SU-DHL-6 (cell line): Measurements from ENCODE around the gene MCM9.

Source experiments
- H2AFZ ChIP-seq: fragments of 200-600 bp; sonication (generic); 2 replicates; pipeline ENCODE4 v1.6.1; 2014; ENCODE audit warnings: low read depth, mild to moderate bottlenecking, moderate library complexity, mixed read lengths, antibody characterized with exemption, low read length; ENCODE audit not compliant: severe bottlenecking
- H3F3A ChIP-seq: fragments of 200-600 bp; shearing (Covaris generic); 2 replicates; pipeline ENCODE4 v1.6.0; 2016; ENCODE audit warnings: antibody characterized with exemption, mild to moderate bottlenecking; ENCODE audit not compliant: insufficient read depth
- H3K27ac ChIP-seq: fragments of 200-600 bp; sonication (generic); 2 replicates; pipeline ENCODE4 v1.5.1; 2016; ENCODE audit warnings: low read depth, mild to moderate bottlenecking, low read length, moderate library complexity, mixed read lengths
- H3K27me3 ChIP-seq: fragments of 200-600 bp; sonication (generic), shearing (Covaris generic); 2 replicates; pipeline ENCODE4 v1.6.0; 2014; ENCODE audit warnings: mild to moderate bottlenecking, low read length
- H3K36me3 ChIP-seq: fragments of 200-600 bp; sonication (generic); 2 replicates; pipeline ENCODE4 v1.6.1; 2014; ENCODE audit warnings: mild to moderate bottlenecking, low read length, mixed read lengths
- H3K4me2 ChIP-seq: fragments of 300-600, 200-600 bp; shearing (Covaris generic), sonication (generic); 2 replicates; pipeline ENCODE4 v1.6.0; 2014; ENCODE audit warnings: low read length, low read depth, mild to moderate bottlenecking; ENCODE audit not compliant: poor library complexity, severe bottlenecking
- H3K4me3 ChIP-seq: fragments of 200-600 bp; sonication (generic); 2 replicates; pipeline ENCODE4 v1.5.1; 2014; ENCODE audit warnings: antibody characterized with exemption, low read length, mild to moderate bottlenecking, mixed read lengths; ENCODE audit not compliant: insufficient read depth, poor library complexity, severe bottlenecking
- H3K79me2 ChIP-seq: fragments of 200-600 bp; sonication (generic); 2 replicates; pipeline ENCODE4 v1.6.1; 2014; ENCODE audit warnings: mild to moderate bottlenecking, low read length, moderate library complexity; ENCODE audit not compliant: insufficient read depth
- H3K9ac ChIP-seq: fragments of 200-600 bp; sonication (generic); 2 replicates; pipeline ENCODE4 v1.7.0; 2014; ENCODE audit warnings: mild to moderate bottlenecking, low read length
- H3K9me2 ChIP-seq: fragments of 200-600 bp; sonication (generic); replicated peaks from 2 replicates; pipeline ENCODE4 v1.6.1; 2014; ENCODE audit warnings: low read length; ENCODE audit not compliant: insufficient read depth
- H3K9me3 ChIP-seq: fragments of 200-600 bp; sonication (generic); 2 replicates; pipeline ENCODE4 v1.6.1; 2014; ENCODE audit warnings: low read length, mixed read lengths; ENCODE audit not compliant: insufficient read depth
- H4K20me1 ChIP-seq: fragments of 200-600 bp; sonication (generic); 2 replicates; pipeline ENCODE4 v1.6.1; 2014; ENCODE audit warnings: low read depth, mild to moderate bottlenecking, antibody characterized with exemption, low read length, moderate library complexity, mixed read lengths
- CTCF ChIP-seq: fragments of 200-600 bp; sonication (generic); IDR thresholded peaks from one replicate; pipeline ENCODE4 v1.5.1; 2017; ENCODE audit warnings: antibody characterized with exemption, mild to moderate bottlenecking, low read length, moderate library complexity; ENCODE audit not compliant: insufficient read depth, poor library complexity, severe bottlenecking
- EZH2phosphoT487 ChIP-seq: fragments of 200-600 bp; sonication (generic), shearing (Covaris generic); conservative IDR thresholded peaks from 2 replicates; pipeline ENCODE4 v1.6.1; 2018; ENCODE audit warnings: mild to moderate bottlenecking, antibody characterized with exemption, low read length, moderate library complexity, mixed read lengths

The MCM9 gene

DNA sequence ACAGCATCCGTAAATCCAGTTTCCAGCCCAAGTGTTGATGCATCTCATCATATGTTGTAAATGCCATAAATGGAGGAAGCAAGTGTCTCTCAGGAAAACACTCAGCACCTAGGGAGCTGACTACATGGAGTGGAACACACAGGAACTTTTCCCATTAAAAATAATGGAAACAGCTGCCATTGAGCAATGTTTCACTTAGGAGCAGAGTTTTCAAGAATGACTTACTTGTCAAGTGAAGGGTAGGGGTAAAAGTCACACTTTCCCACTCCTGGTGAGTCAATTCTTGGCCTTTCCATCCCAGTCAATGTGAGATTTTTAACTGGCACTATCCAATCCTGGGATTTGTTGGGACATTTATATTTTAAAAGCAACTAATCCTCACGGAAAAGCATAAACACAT, 160.4 kb downstream of the MCM9 start:
- Histone ChIP-seq H3K27me3 (no peaks in the 10 kb centered on the region), H3K9me2 (no peaks in the 10 kb centered on the region), H3K36me3 (no peaks in the 10 kb centered on the region), H3K4me2 (no peak overlapping the region), H3K4me3 (no peak overlapping the region), H3F3A (no peaks in the 10 kb centered on the region), H3K27ac (no peak overlapping the region), H2AFZ (no peak overlapping the region), H3K79me2 (no peaks in the 10 kb centered on the region), H3K9ac (no peak overlapping the region), H3K9me3 (no peaks in the 10 kb centered on the region), H4K20me1 (no peaks in the 10 kb centered on the region)
- TF ChIP-seq CTCF, result no peak
- no peak for TF ChIP-seq EZH2phosphoT487

- H3K4me2 ChIP-seq, result no peak overlapping the region
- H3K9ac ChIP-seq, result no peak overlapping the region
- H3K9me2 ChIP-seq, result no peaks in the 10 kb centered on the region
- H3K27ac ChIP-seq, result no peak overlapping the region
- no peaks in the 10 kb centered on the region for H3K36me3 ChIP-seq
- no peaks in the 10 kb centered on the region for H3K79me2 ChIP-seq
- no peak for TF ChIP-seq EZH2phosphoT487
- TF ChIP-seq CTCF, result no peak
- no peak overlapping the region for H2AFZ ChIP-seq
- no peaks in the 10 kb centered on the region for H3K9me3 ChIP-seq
- no peaks in the 10 kb centered on the region for H4K20me1 ChIP-seq
- no peaks in the 10 kb centered on the region for H3K27me3 ChIP-seq
- no peaks in the 10 kb centered on the region for H3F3A ChIP-seq
- no peak overlapping the region for H3K4me3 ChIP-seq
Measured at GRCh38 chr6:118772886-118773285, 162.1 kb downstream of the MCM9 start.

DNA sequence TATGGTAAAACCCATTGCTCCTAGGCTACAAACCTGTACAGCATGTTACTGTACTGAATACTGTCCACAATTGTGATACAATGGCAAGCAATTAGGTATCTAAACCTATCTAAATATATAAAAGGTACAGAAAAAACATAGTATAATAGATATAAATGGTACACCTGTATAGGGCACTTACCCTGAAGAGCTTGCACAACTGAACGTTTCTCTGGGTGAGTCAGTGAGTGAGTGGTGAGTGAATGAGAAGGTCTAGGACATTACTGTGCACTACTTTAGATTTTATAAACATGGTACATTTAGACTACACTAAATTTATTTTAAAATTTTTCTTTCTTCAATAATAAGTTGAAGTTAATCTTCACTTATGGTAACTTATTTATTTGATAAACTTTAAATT, 163.7 kb downstream of the MCM9 start:
- H3K36me3 ChIP-seq, result no peaks in the 10 kb centered on the region
- H3K9me2 ChIP-seq, result no peaks in the 10 kb centered on the region
- no peaks in the 10 kb centered on the region for H3K27me3 ChIP-seq
- no peaks in the 10 kb centered on the region for H3K79me2 ChIP-seq
- H4K20me1 ChIP-seq, result no peaks in the 10 kb centered on the region
- H3K9ac ChIP-seq, result no peak overlapping the region
- H3K27ac ChIP-seq, result no peak overlapping the region
- no peaks in the 10 kb centered on the region for H3K9me3 ChIP-seq
- H2AFZ ChIP-seq, result no peak overlapping the region
- no peak overlapping the region for H3K4me2 ChIP-seq
- H3F3A ChIP-seq, result no peaks in the 10 kb centered on the region
- H3K4me3 ChIP-seq, result no peak overlapping the region
- TF ChIP-seq EZH2phosphoT487 (no peak), CTCF (no peak)

- H3K4me3 ChIP-seq, result no peak overlapping the region
- H3K9me2 ChIP-seq, result no peaks in the 10 kb centered on the region
- H3K9ac ChIP-seq, result no peak overlapping the region
- H3F3A ChIP-seq, result no peaks in the 10 kb centered on the region
- H2AFZ ChIP-seq, result no peak overlapping the region
- no peaks in the 10 kb centered on the region for H3K27me3 ChIP-seq
- no peaks in the 10 kb centered on the region for H4K20me1 ChIP-seq
- no peak overlapping the region for H3K4me2 ChIP-seq
- no peaks in the 10 kb centered on the region for H3K79me2 ChIP-seq
- no peaks in the 10 kb centered on the region for H3K36me3 ChIP-seq
- H3K27ac ChIP-seq, result no peak overlapping the region
- no peaks in the 10 kb centered on the region for H3K9me3 ChIP-seq
- no peak for TF ChIP-seq EZH2phosphoT487
- no peak for TF ChIP-seq CTCF
Measured at GRCh38 chr6:118770835-118771234, 164.1 kb downstream of the MCM9 start.
